Activated CD8-positive, alpha-beta T cell treated with anti-CD3 and anti-CD28 coated beads, Interleukin-2, amount 10 ng/mL, durations not matched to agents 7 days and 5 days (primary cell): ENCODE data around the gene TMEM45B. TPM values are rescaled to one million over a fixed set of nuclear protein-coding genes. Genes with fewer than 3 reads are reported as not detected.
"Not testable (repeated sequence)": the region's sequence is repeated elsewhere in the genome, so short reads cannot be mapped to it uniquely, and the experiment has no call there.

Experiments
- ATAC-seq: fragments of 150-1000 bp; cut with Tn5 transposase; one replicate; pipeline ENCODE4 v1.10.0; 2021; ENCODE audit warnings: moderate library complexity
- CTCF ChIA-PET: fragments of 350-600 bp; sonication (Branson Sonifier 250); formaldehyde crosslinking; loops from one replicate; lab custom pipeline; 2021; ENCODE audit warnings: antibody characterized with exemption; lab: Charles Lee
- POLR2A ChIA-PET: fragments of 350-600 bp; sonication (Branson Sonifier 250); formaldehyde crosslinking; loops from one replicate; lab custom pipeline; 2021; ENCODE audit warnings: antibody characterized with exemption; lab: Charles Lee
- DNase-seq: peaks from one replicate; pipeline ENCODE4 v3.0.0-alpha.2; 2020
- H3K27ac Mint-ChIP-seq: one replicate; pipeline ENCODE4 v1.8.0; 2021; ENCODE audit warnings: mild to moderate bottlenecking, mixed read lengths
- H3K27me3 Mint-ChIP-seq: one replicate; pipeline ENCODE4 v1.8.0; 2021; ENCODE audit warnings: low read depth, mixed read lengths
- H3K36me3 Mint-ChIP-seq: one replicate; pipeline ENCODE4 v1.8.0; 2021; ENCODE audit warnings: low read depth, mixed read lengths
- H3K4me1 Mint-ChIP-seq: one replicate; pipeline ENCODE4 v1.8.0; 2021; ENCODE audit warnings: low read depth, mixed read lengths
- H3K4me3 Mint-ChIP-seq: one replicate; pipeline ENCODE4 v1.8.0; 2021; ENCODE audit warnings: mild to moderate bottlenecking, mixed read lengths
- H3K9me3 Mint-ChIP-seq: one replicate; pipeline ENCODE4 v1.8.0; 2022; ENCODE audit warnings: mixed read lengths; ENCODE audit not compliant: insufficient read depth
- total RNA-seq, 2 experiments: library from RNA; stranded (reverse); gene quantifications; one replicate each; pipeline ENCODE4 v1.2.3, GENCODE V29; 2021

The TMEM45B gene
- total RNA-seq, 2 experiments from 2014 or later, result not detected

- DNase-seq, result no peak
- Mint-ChIP-seq H3K27me3 (peaks cover 17% of the 10 kb centered on the region), H3K36me3 (no peaks in the 10 kb centered on the region), H3K9me3 (no peaks in the 10 kb centered on the region), H3K4me3 (no peak overlapping the region), H3K27ac (no peak overlapping the region), H3K4me1 (no peaks in the 10 kb centered on the region)
- ChIA-PET CTCF (no interaction called here), POLR2A (no interaction called here)
- ATAC-seq, result no peak
These were observed 28.0 kb upstream of the TMEM45B start for GRCh38 chr11:129787532-129788155.

DNA sequence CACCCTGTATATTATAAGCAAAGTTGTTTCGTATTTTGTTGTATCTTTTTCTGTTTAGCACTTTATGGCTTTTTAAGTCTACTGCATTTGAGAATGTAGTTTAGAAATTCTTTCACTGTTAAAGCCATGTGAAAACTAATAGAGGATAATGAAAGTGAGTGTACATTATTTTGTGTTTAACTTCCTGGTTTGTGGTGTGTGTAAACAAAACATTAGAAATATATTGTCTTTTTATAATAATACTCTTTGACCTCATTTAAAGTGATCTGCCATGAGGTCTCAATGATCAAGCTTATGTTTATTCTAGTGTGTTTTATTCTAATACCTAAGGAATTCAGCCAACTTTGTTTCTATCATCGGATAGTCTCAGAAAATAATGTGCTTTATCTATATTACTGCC is 27.4 kb upstream of the TMEM45B start:
- DNase-seq (no peak), ATAC-seq (no peak)
- ChIA-PET CTCF (no interaction called here), POLR2A (no interaction called here)
- H3K4me1 Mint-ChIP-seq, result no peaks in the 10 kb centered on the region
- H3K4me3 Mint-ChIP-seq, result no peak overlapping the region
- no peak overlapping the region for H3K27ac Mint-ChIP-seq
- H3K9me3 Mint-ChIP-seq, result no peaks in the 10 kb centered on the region
- H3K27me3 Mint-ChIP-seq, result peaks cover 20% of the 10 kb centered on the region
- no peaks in the 10 kb centered on the region for H3K36me3 Mint-ChIP-seq

GRCh38 chr11:129790106-129790505 is 25.5 kb upstream of the TMEM45B start:
- ChIA-PET CTCF (interaction anchor here (1.4 kb wide), 1 partner anchor 40 kb away, joined by 3 read pairs; no protein-coding TSS in a partner anchor), POLR2A (no interaction called here)
- ATAC-seq, result no peak
- Mint-ChIP-seq H3K36me3 (no peaks in the 10 kb centered on the region), H3K9me3 (no peaks in the 10 kb centered on the region), H3K27ac (no peak overlapping the region), H3K4me1 (no peaks in the 10 kb centered on the region), H3K27me3 (peaks cover 20% of the 10 kb centered on the region), H3K4me3 (no peak overlapping the region)
- DNase-seq, result no peak

GRCh38 chr11:129791515-129791914 is 24.1 kb upstream of the TMEM45B start:
- ChIA-PET POLR2A (no interaction called here), CTCF (no interaction called here)
- Mint-ChIP-seq H3K4me1 (no peaks in the 10 kb centered on the region), H3K4me3 (no peak overlapping the region), H3K9me3 (no peaks in the 10 kb centered on the region), H3K27me3 (peaks cover 20% of the 10 kb centered on the region), H3K36me3 (peaks cover 2% of the 10 kb centered on the region), H3K27ac (no peak overlapping the region)
- ATAC-seq (no peak), DNase-seq (no peak)

DNA sequence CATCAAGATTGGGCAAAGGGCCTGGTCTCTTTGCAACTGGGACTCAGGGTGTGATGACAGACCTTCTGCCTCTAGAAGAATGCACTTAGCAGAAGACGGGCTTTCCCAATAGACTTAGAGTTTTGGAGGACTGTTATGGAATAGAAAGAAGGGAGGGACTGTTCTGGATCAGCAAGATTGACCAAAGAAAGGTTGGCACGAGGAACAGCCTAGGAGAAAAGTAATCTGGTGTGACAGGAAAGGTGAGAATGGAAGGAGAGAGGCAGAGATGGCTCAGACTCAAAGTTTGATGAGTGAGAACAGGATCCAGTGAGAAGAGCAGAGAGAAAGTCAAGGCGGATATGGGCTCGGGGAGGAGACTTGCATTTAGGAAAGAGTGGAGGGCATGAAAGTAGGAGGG is 23.0 kb upstream of the TMEM45B start:
- Mint-ChIP-seq H3K36me3 (peaks cover 2% of the 10 kb centered on the region), H3K27ac (no peak overlapping the region), H3K4me1 (no peaks in the 10 kb centered on the region), H3K4me3 (no peak overlapping the region), H3K9me3 (no peaks in the 10 kb centered on the region), H3K27me3 (peaks cover 17% of the 10 kb centered on the region)
- ATAC-seq (no peak), DNase-seq (no peak)
- CTCF ChIA-PET, result no interaction called here
- POLR2A ChIA-PET, result no interaction called here

GRCh38 chr11:129795089-129795488 is 20.6 kb upstream of the TMEM45B start:
- no peak overlapping the region for H3K27ac Mint-ChIP-seq
- no peaks in the 10 kb centered on the region for H3K4me1 Mint-ChIP-seq
- ATAC-seq, result no peak
- ChIA-PET POLR2A (no interaction called here), CTCF (no interaction called here)
- H3K36me3 Mint-ChIP-seq, result peaks cover 6% of the 10 kb centered on the region
- H3K9me3 Mint-ChIP-seq, result peaks cover 4% of the 10 kb centered on the region
- no peak overlapping the region for H3K4me3 Mint-ChIP-seq
- DNase-seq, result no peak
- peaks cover 28% of the 10 kb centered on the region for H3K27me3 Mint-ChIP-seq

- no peak overlapping the region for H3K4me3 Mint-ChIP-seq
- peaks cover 2% of the 10 kb centered on the region for H3K4me1 Mint-ChIP-seq
- CTCF ChIA-PET, result interaction anchor here (1.2 kb wide), 1 partner anchor 126 kb away, joined by 4 read pairs; no protein-coding TSS in a partner anchor
- H3K36me3 Mint-ChIP-seq, result peaks cover 6% of the 10 kb centered on the region
- ATAC-seq, result no peak
- DNase-seq, result no peak
- H3K9me3 Mint-ChIP-seq, result peaks cover 10% of the 10 kb centered on the region
- H3K27ac Mint-ChIP-seq, result no peak overlapping the region
- peaks cover 25% of the 10 kb centered on the region for H3K27me3 Mint-ChIP-seq
- POLR2A ChIA-PET, result no interaction called here
These were observed 17.4 kb upstream of the TMEM45B start for GRCh38 chr11:129798212-129798611.

GRCh38 chr11:129800162-129800561 is 15.5 kb upstream of the TMEM45B start:
- POLR2A ChIA-PET, H3K4me3 Mint-ChIP-seq, DNase-seq, H3K27ac Mint-ChIP-seq, CTCF ChIA-PET, ATAC-seq: not testable (repeated sequence)
- Mint-ChIP-seq H3K9me3 (peaks cover 20% of the 10 kb centered on the region), H3K27me3 (peaks cover 35% of the 10 kb centered on the region), H3K4me1 (peaks cover 18% of the 10 kb centered on the region), H3K36me3 (peaks cover 13% of the 10 kb centered on the region)

DNA sequence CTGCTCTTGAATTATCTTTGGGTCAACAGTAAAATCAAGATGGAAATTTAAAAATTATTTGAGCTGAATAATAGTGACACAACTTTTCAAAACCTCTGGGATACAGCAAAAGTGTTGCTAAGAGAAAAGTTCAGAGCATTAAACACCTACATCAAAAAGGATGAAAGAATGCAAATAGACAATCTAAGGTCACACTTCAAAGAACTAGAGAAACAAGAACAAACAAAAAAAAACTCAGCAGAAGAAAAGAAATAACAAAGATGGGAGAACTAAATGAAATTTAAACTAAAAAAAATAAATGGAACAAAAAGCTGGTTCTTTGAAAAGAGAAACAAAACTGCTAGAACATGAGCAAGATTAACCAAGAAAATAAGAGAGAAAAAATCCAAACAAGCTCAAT is 15.0 kb upstream of the TMEM45B start:
- Mint-ChIP-seq H3K4me1 (peaks cover 18% of the 10 kb centered on the region), H3K27ac (no peak overlapping the region), H3K27me3 (peaks cover 40% of the 10 kb centered on the region), H3K9me3 (peaks cover 22% of the 10 kb centered on the region), H3K4me3 (no peak overlapping the region), H3K36me3 (peaks cover 11% of the 10 kb centered on the region)
- POLR2A ChIA-PET, result no interaction called here
- no peak for ATAC-seq
- CTCF ChIA-PET, result no interaction called here
- no peak for DNase-seq

- ATAC-seq, result no peak
- H3K27ac Mint-ChIP-seq, result peak overlapping the region; percentile 37
- peaks cover 18% of the 10 kb centered on the region for H3K4me1 Mint-ChIP-seq
- H3K36me3 Mint-ChIP-seq, result peaks cover 13% of the 10 kb centered on the region
- H3K4me3 Mint-ChIP-seq, result peak overlapping the region; percentile 24
- POLR2A ChIA-PET, result no interaction called here
- peaks cover 22% of the 10 kb centered on the region for H3K9me3 Mint-ChIP-seq
- DNase-seq, result no peak
- H3K27me3 Mint-ChIP-seq, result peaks cover 67% of the 10 kb centered on the region
- CTCF ChIA-PET, result interaction anchor here (1.4 kb wide), 1 partner anchor 50 kb away, joined by 4 read pairs; no protein-coding TSS in a partner anchor
These were observed 12.1 kb upstream of the TMEM45B start for GRCh38 chr11:129803533-129803932.

DNA sequence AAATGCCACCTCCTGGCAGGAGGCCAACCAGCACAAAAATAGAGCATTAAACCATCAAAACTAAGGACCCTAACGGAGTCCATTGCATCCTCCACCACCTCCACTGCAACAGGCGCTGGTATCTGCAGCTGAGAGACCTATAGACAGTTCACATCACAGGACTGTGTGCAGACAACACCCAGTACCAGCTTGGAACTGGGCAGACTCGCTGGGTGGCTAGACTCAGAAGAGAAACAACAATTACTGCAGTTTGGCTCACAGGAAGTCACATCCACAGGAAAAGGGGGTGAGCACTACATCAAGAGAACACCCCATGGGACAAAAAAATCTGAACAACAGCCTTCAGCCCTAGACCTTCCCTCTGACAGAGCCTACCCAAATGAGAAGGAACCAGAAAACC is 11.6 kb upstream of the TMEM45B start:
- DNase-seq, result peak; percentile 23

DNA sequence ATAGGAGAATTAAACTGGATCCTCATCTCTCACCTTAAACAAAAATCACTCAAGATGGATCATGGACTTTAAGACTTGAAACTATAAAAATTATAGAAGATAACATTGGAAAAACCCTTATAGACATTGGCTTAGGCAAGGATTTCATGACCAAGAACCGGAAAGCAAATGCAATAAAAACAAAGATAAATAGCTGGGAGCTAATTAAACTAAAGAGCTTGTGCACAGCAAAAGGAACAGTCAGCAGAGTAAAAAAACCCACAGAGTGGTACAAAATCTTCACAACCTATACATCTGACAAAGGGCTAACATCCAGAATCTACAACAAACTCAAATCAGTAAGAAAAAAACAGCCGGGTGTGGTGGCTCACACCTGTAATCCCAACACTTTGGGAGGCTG is 7.4 kb upstream of the TMEM45B start:
- H3K36me3 Mint-ChIP-seq, H3K27ac Mint-ChIP-seq, DNase-seq, ATAC-seq, H3K4me3 Mint-ChIP-seq, POLR2A ChIA-PET: not testable (repeated sequence)
- H3K4me1 Mint-ChIP-seq, result peaks cover 16% of the 10 kb centered on the region
- H3K27me3 Mint-ChIP-seq, result peaks cover 73% of the 10 kb centered on the region
- CTCF ChIA-PET, result interaction anchor here (0.6 kb wide), 1 partner anchor 37 kb away, joined by 3 read pairs; no protein-coding TSS in a partner anchor
- H3K9me3 Mint-ChIP-seq, result peaks cover 11% of the 10 kb centered on the region

More for the DNA sequence above, 11.6 kb upstream of the TMEM45B start:
- Mint-ChIP-seq H3K4me1 (peaks cover 18% of the 10 kb centered on the region), H3K27ac (peak overlapping the region; percentile 37), H3K36me3 (peaks cover 10% of the 10 kb centered on the region), H3K4me3 (peak overlapping the region; percentile 24), H3K27me3 (peaks cover 67% of the 10 kb centered on the region), H3K9me3 (peaks cover 22% of the 10 kb centered on the region)
- ATAC-seq, result no peak
- CTCF ChIA-PET, result interaction anchor here (1.4 kb wide), 1 partner anchor 49 kb away, joined by 4 read pairs; no protein-coding TSS in a partner anchor
- POLR2A ChIA-PET, result no interaction called here
